ELF-1 (cell line): ENCODE measurements around the gene NOP16.
A peak's percentile ranks its signal among the peaks of the same experiment; 100 is the strongest.
"Not testable (repeated sequence)": the region's sequence is repeated elsewhere in the genome, so short reads cannot be mapped to it uniquely, and the experiment has no call there.

Source experiments
- DNase-seq: peaks from one replicate; pipeline ENCODE4 v3.0.0-alpha.2; 2016; ENCODE audit warnings: low read depth, low spot score

Gene NOP16

GRCh38 chr5:176409765-176410164 is 21.4 kb upstream of the NOP16 start:
- DNase-seq: no peak

- DNase-seq: no peak
These were observed 20.2 kb upstream of the NOP16 start for GRCh38 chr5:176408590-176408989.

- not testable (repeated sequence) for DNase-seq
These were observed 19.8 kb upstream of the NOP16 start for GRCh38 chr5:176408252-176408573.

- DNase-seq: no peak
These were observed 19.3 kb upstream of the NOP16 start for GRCh38 chr5:176407456-176408251.

GRCh38 chr5:176406436-176407052 is 18.1 kb upstream of the NOP16 start:
- DNase-seq: no peak

GRCh38 chr5:176405656-176406435 is 17.4 kb upstream of the NOP16 start:
- peak; percentile 58 for DNase-seq

- DNase-seq: no peak
These were observed 13.1 kb upstream of the NOP16 start for GRCh38 chr5:176401281-176402205.

- peak; percentile 48 for DNase-seq
These were observed 12.2 kb upstream of the NOP16 start for GRCh38 chr5:176400382-176401156.

- DNase-seq: no peak
These were observed 9.5 kb upstream of the NOP16 start for GRCh38 chr5:176397736-176398420.

- DNase-seq: peak; percentile 53
These were observed 7.9 kb upstream of the NOP16 start for GRCh38 chr5:176396330-176396729.

- no peak for DNase-seq
These were observed 6.7 kb upstream of the NOP16 start for GRCh38 chr5:176394881-176395675.

- DNase-seq: no peak
These were observed 5.7 kb upstream of the NOP16 start for GRCh38 chr5:176394096-176394495.

GRCh38 chr5:176392526-176392925 is 4.1 kb upstream of the NOP16 start:
- no peak for DNase-seq

GRCh38 chr5:176391999-176392398 is 3.6 kb upstream of the NOP16 start:
- no peak for DNase-seq

GRCh38 chr5:176391479-176391878 is 3.1 kb upstream of the NOP16 start:
- no peak for DNase-seq

- DNase-seq: no peak
These were observed 1.0 kb upstream of the NOP16 start for GRCh38 chr5:176389135-176390123.

- no peak for DNase-seq
These were observed 375 bp downstream of the NOP16 start for GRCh38 chr5:176388003-176388443.

- no peak for DNase-seq
These were observed 943 bp downstream of the NOP16 start for GRCh38 chr5:176387384-176387925.
